Loucy (cell line): ENCODE data around the gene C1orf105.
"Not testable (repeated sequence)": the region's sequence is repeated elsewhere in the genome, so short reads cannot be mapped to it uniquely, and the experiment has no call there.

Experiments used
- H2AFZ ChIP-seq: fragments of 200-600 bp; sonication (generic); 2 replicates; pipeline ENCODE4 v1.6.0; 2016; ENCODE audit warnings: antibody characterized with exemption, mild to moderate bottlenecking, low read length, moderate library complexity
- H3F3A ChIP-seq: fragments of 200-600 bp; 2 replicates; pipeline ENCODE4 v1.6.0; 2016; ENCODE audit warnings: antibody characterized with exemption, low read depth, mild to moderate bottlenecking
- H3K27me3 ChIP-seq: fragments of 200-600 bp; sonication (generic); 2 replicates; pipeline ENCODE4 v1.6.1; 2014; ENCODE audit warnings: low read length, mild to moderate bottlenecking; ENCODE audit not compliant: insufficient read depth, poor library complexity, severe bottlenecking
- H3K36me3 ChIP-seq: fragments of 200-600 bp; sonication (generic); 2 replicates; pipeline ENCODE4 v1.6.1; 2016; ENCODE audit warnings: low read length; ENCODE audit not compliant: insufficient read depth
- H3K4me1 ChIP-seq: fragments of 200-600 bp; sonication (generic); 2 replicates; pipeline ENCODE4 v1.5.1; 2014; ENCODE audit warnings: low read length, mild to moderate bottlenecking; ENCODE audit not compliant: insufficient read depth, poor library complexity, severe bottlenecking
- H3K4me2 ChIP-seq: fragments of 200-600 bp; sonication (generic); 2 replicates; pipeline ENCODE4 v1.6.0; 2014; ENCODE audit warnings: antibody characterized with exemption, low read length, low read depth, mild to moderate bottlenecking; ENCODE audit not compliant: poor library complexity, severe bottlenecking
- H3K4me3 ChIP-seq: fragments of 200-600 bp; sonication (generic); 2 replicates; pipeline ENCODE4 v1.5.1; 2014; ENCODE audit warnings: low read length, mild to moderate bottlenecking, mixed read lengths; ENCODE audit not compliant: poor library complexity, severe bottlenecking
- H3K79me2 ChIP-seq: fragments of 200-600 bp; sonication (generic); 2 replicates; pipeline ENCODE4 v1.6.1; 2014; ENCODE audit warnings: low read length; ENCODE audit not compliant: insufficient read depth
- H3K9ac ChIP-seq: fragments of 200-600 bp; sonication (generic); 2 replicates; pipeline ENCODE4 v1.6.0; 2014; ENCODE audit warnings: mild to moderate bottlenecking, low read depth, low read length, moderate library complexity; ENCODE audit not compliant: poor library complexity, severe bottlenecking
- H3K9me2 ChIP-seq: fragments of 200-600 bp; sonication (generic); replicated peaks from 2 replicates; pipeline ENCODE4 v1.6.1; 2016; ENCODE audit warnings: low read depth, low read length, mixed read lengths
- H3K9me3 ChIP-seq: fragments of 200-600 bp; sonication (generic); 2 replicates; pipeline ENCODE4 v1.6.1; 2014; ENCODE audit warnings: mild to moderate bottlenecking, antibody characterized with exemption, low read length, low read depth; ENCODE audit not compliant: insufficient read depth
- H4K20me1 ChIP-seq: fragments of 200-600 bp; sonication (generic); 2 replicates; pipeline ENCODE4 v1.6.0; 2014; ENCODE audit warnings: antibody characterized with exemption, low read length, mild to moderate bottlenecking; ENCODE audit not compliant: insufficient read depth, poor library complexity, severe bottlenecking
- EZH2phosphoT487 ChIP-seq: fragments of 200-600 bp; IDR thresholded peaks from 2 replicates; pipeline ENCODE4 v1.6.1; 2018; ENCODE audit warnings: antibody characterized with exemption, mild to moderate bottlenecking, moderate library complexity, borderline replicate concordance
- TF ChIP-seq, protein P1 (sequence below): fragments of 200-600 bp; sonication (generic); conservative IDR thresholded peaks from 2 replicates; pipeline ENCODE4 v1.5.1; 2014; ENCODE audit warnings: mild to moderate bottlenecking, antibody characterized with exemption, low read length

C1orf105 gene, protein sequence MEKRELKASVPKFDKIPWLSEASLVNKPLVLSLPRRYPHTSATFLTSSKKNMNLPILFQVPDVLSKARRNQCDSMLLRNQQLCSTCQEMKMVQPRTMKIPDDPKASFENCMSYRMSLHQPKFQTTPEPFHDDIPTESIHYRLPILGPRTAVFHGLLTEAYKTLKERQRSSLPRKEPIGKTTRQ

DNA sequence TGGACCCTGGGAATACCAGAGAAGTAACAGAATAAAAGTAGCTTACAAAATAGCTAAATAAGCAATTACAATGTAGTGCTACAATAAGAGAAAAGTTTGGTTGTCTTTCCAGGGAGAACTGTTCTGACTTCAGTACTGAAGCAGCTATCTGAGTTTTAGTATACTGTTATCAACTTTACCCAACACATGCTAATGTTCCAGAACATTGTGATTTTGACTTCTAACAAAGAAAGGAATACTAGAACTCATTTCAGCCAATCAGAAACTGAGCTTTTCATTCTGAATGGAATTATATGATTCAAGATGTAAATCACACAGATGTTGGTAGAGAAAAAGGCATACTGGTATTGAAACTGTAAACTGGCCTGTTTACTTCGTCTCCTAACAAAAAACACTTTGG is at the start of gene C1orf105:
C1orf105 (plus strand) TSS at position 301 of the 400 bp plus-strand sequence. CDS start 201 bp downstream, outside the sequence.
- no peak for TF ChIP-seq EZH2phosphoT487
- TF ChIP-seq, protein P1, sequence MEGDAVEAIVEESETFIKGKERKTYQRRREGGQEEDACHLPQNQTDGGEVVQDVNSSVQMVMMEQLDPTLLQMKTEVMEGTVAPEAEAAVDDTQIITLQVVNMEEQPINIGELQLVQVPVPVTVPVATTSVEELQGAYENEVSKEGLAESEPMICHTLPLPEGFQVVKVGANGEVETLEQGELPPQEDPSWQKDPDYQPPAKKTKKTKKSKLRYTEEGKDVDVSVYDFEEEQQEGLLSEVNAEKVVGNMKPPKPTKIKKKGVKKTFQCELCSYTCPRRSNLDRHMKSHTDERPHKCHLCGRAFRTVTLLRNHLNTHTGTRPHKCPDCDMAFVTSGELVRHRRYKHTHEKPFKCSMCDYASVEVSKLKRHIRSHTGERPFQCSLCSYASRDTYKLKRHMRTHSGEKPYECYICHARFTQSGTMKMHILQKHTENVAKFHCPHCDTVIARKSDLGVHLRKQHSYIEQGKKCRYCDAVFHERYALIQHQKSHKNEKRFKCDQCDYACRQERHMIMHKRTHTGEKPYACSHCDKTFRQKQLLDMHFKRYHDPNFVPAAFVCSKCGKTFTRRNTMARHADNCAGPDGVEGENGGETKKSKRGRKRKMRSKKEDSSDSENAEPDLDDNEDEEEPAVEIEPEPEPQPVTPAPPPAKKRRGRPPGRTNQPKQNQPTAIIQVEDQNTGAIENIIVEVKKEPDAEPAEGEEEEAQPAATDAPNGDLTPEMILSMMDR = no peak
- Histone ChIP-seq H3K4me1 (no peaks in the 10 kb centered on the region), H3K4me3 (no peak within 1 kb of the TSS), H3K9ac (no peak within 1 kb of the TSS), H4K20me1 (no peaks in the 10 kb centered on the region), H2AFZ (no peak within 1 kb of the TSS), H3K27me3 (no peaks in the 10 kb centered on the region), H3K4me2 (no peak within 1 kb of the TSS), H3F3A (no peaks in the 10 kb centered on the region), H3K9me2 (no peaks in the 10 kb centered on the region), H3K79me2 (no peaks in the 10 kb centered on the region), H3K9me3 (no peaks in the 10 kb centered on the region), H3K36me3 (no peaks in the 10 kb centered on the region)

DNA sequence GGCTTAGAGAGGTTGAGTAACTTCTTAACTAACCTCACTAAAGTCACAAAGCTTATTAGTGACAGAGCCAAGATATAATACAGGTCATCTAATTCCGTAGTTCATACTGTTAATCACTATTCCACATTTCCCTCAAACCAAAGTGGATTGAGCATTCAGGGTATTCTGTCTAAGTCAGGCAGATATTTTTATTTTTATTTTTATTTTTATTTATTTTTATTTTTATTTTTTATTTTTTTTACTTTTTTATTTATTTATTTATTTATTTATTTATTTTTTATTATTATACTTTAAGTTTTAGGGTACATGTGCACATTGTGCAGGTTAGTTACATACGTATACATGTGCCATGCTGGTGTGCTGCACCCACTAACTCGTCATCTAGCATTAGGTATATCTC is 48.8 kb upstream of the C1orf105 start:
- not testable (repeated sequence) for H2AFZ ChIP-seq, H3K9ac ChIP-seq

DNA sequence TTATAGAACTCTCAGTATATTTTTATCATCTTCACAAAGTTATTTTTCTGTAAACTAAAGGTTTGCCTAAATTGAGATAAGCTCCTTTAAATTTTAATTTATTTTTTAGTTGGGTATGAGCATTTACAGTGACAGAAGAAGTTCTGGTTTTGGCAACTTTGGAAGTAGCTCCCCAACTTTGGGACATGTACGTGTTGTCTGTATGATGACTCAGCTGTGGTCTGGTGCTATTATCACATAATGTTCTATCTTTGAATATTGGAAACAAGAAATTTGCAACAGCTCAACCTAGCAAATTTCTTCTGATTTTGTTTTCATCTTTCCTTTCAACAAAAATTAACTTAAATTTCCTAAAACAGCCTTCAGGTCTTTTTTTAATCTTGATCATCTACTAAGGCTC is 46.6 kb upstream of the C1orf105 start:
- H3K4me1 ChIP-seq = peaks cover 38% of the 10 kb centered on the region
- no peaks in the 10 kb centered on the region for H3K9me3 ChIP-seq
- H3K4me3 ChIP-seq = peak overlapping the region; percentile 4
- no peaks in the 10 kb centered on the region for H3F3A ChIP-seq
- no peak for TF ChIP-seq EZH2phosphoT487
- no peak overlapping the region for H3K9ac ChIP-seq
- H3K36me3 ChIP-seq = no peaks in the 10 kb centered on the region
- peak overlapping the region; percentile 73 for H2AFZ ChIP-seq
- no peaks in the 10 kb centered on the region for H3K9me2 ChIP-seq
- H3K79me2 ChIP-seq = no peaks in the 10 kb centered on the region
- no peaks in the 10 kb centered on the region for H4K20me1 ChIP-seq
- H3K27me3 ChIP-seq = no peaks in the 10 kb centered on the region
- peak overlapping the region; percentile 36 for H3K4me2 ChIP-seq

More for the DNA sequence above, 48.8 kb upstream of the C1orf105 start:
- H4K20me1 ChIP-seq, H3K79me2 ChIP-seq, H3K36me3 ChIP-seq, H3K4me3 ChIP-seq, H3K27me3 ChIP-seq, H3F3A ChIP-seq, H3K9me2 ChIP-seq, H3K4me2 ChIP-seq: not testable (repeated sequence)
- Histone ChIP-seq H3K9me3 (peaks cover 11% of the 10 kb centered on the region; the same call in 1 of the 2 replicates), H3K4me1 (peaks cover 31% of the 10 kb centered on the region)

DNA sequence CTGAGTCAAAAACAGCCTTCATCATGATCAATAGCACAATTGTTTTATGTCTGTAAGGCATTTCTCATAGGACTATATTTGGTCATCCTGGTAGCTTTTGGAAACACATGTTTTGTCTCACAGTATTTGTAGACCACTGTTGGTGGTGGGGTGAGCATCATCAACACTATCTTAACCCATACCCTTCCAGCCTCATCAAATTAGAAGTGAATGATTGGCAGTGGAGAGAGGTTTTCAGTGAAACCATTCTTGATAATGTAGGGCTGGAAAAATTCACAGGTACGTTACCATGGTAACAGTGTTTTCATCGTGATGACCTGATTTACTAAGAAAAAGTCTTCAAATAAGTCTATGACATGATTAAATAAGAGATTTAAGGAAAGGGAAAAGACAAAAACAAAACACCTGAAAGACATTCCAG is 45.3 kb upstream of the C1orf105 start:
- H3K4me3 ChIP-seq = no peak overlapping the region
- TF ChIP-seq, protein P1 = no peak
- no peak for TF ChIP-seq EZH2phosphoT487
- peaks cover 51% of the 10 kb centered on the region for H3K4me1 ChIP-seq

More for the DNA sequence above, 45.3 kb upstream of the C1orf105 start:
- no peaks in the 10 kb centered on the region for H4K20me1 ChIP-seq
- H3K27me3 ChIP-seq = no peaks in the 10 kb centered on the region
- H3K9me3 ChIP-seq = no peaks in the 10 kb centered on the region
- H2AFZ ChIP-seq = no peak overlapping the region
- no peaks in the 10 kb centered on the region for H3K36me3 ChIP-seq
- H3K4me2 ChIP-seq = no peak overlapping the region
- H3K79me2 ChIP-seq = no peaks in the 10 kb centered on the region
- no peak overlapping the region for H3K9ac ChIP-seq
- no peaks in the 10 kb centered on the region for H3F3A ChIP-seq
- H3K9me2 ChIP-seq = no peaks in the 10 kb centered on the region
